Esophagus muscularis mucosa (tissue), 4 donors: ENCODE measurements around the gene NXNL2. TPM values are rescaled to one million over a fixed set of nuclear protein-coding genes. Genes with fewer than 3 reads are reported as not detected.

Experiments
- DNase-seq: peaks from one replicate; pipeline ENCODE4 v3.0.0-alpha.2; 2017; ENCODE audit errors: extremely low spot score
- H3K27ac ChIP-seq, 4 donors: fragments of 200-600 bp; sonication (generic); replicated peaks in 1 of 4; 1 replicate in 3 of 4; 2 replicates in 1 of 4; pipeline ENCODE4 v1.5.1; 2016 to 2019; ENCODE audit warnings: mild to moderate bottlenecking in 1 of 4
- H3K27me3 ChIP-seq, 4 donors: fragments of 200-600 bp; sonication (generic); one replicate each; pipeline versions ENCODE4 v1.5.1 to v1.6.0; 2016 to 2019
- H3K36me3 ChIP-seq, 4 donors: fragments of 200-600 bp; sonication (generic); one replicate each; pipeline ENCODE4 v1.5.1; 2016 to 2019
- H3K4me1 ChIP-seq, 4 donors: fragments of 200-600 bp; sonication (generic); one replicate each; pipeline ENCODE4 v1.5.1; 2016 to 2019
- H3K4me3 ChIP-seq, 4 donors: fragments of 200-600 bp; sonication (generic); 1 replicate in 2 of 4; 2 replicates in 2 of 4; pipeline ENCODE4 v1.5.1; 2016 to 2019; ENCODE audit warnings: mild to moderate bottlenecking in 4 of 4, moderate library complexity in 1 of 4
- H3K9me3 ChIP-seq, 4 donors: fragments of 200-600 bp; sonication (generic); 1 replicate in 3 of 4; 2 replicates in 1 of 4; pipeline ENCODE4 v1.5.1; 2016 to 2019
- CTCF ChIP-seq, 3 experiments: fragments of 200-600 bp in 2 of 3; fragments of 450-650 bp in 1 of 3; sonication (generic) in 2 of 3; IDR thresholded peaks; one replicate each; pipeline ENCODE4 v1.5.1; 2017 to 2019; ENCODE audit warnings: antibody characterized with exemption in 3 of 3, mild to moderate bottlenecking in 2 of 3, moderate library complexity in 1 of 3
- EP300 ChIP-seq: sonication (generic); formaldehyde crosslinking; IDR thresholded peaks from one replicate; pipeline ENCODE4 v1.6.1; 2017; ENCODE audit warnings: antibody characterized with exemption
- POLR2A ChIP-seq: fragments of 450-650 bp; IDR thresholded peaks from one replicate; pipeline ENCODE4 v1.6.1; 2017; ENCODE audit warnings: antibody characterized with exemption, moderate library complexity, mild to moderate bottlenecking, low read depth
- POLR2AphosphoS5 ChIP-seq, 2 donors: sonication (generic); formaldehyde crosslinking; IDR thresholded peaks; one replicate each; pipeline ENCODE4 v1.6.1; 2017; ENCODE audit warnings: antibody characterized with exemption in 2 of 2
- WGBS: methylation state at CpG from one replicate; pipeline ENCODE4 v1.1.5; 2018; 5-methylcytosine and 5-hydroxymethylcytosine counted together
- intact Hi-C: fragments of 100-400 bp; cut with DNase I; formaldehyde crosslinking; loops from one replicate; pipeline ENCODE4 v1.15.1; 2023
- total RNA-seq, 4 donors: library from RNA; depleted of rRNA; stranded (reverse); fragments of >200 nt; gene quantifications; one replicate each; pipeline versions ENCODE4 v1.1.0 to v1.2.1, GENCODE V29; 2016

The NXNL2 gene
- total RNA-seq, 4 donors from 2014 or later: 0.83 to 4.5 (median 1.3) TPM

- H3K36me3 ChIP-seq: no peaks in the 10 kb centered on the region
- H3K27me3 ChIP-seq: no peaks in the 10 kb centered on the region
- H3K4me1 ChIP-seq: no peaks in the 10 kb centered on the region
- no peaks in the 10 kb centered on the region for H3K9me3 ChIP-seq
- no peak overlapping the region for H3K27ac ChIP-seq
- intact Hi-C loops: no loop called here
- no peak for DNase-seq
- WGBS: 98% methylated on average over 5 of the region's 5 CpGs
- no peak for TF ChIP-seq POLR2AphosphoS5 (IDR thresholded peaks at IDR 0.05)
- no peak for TF ChIP-seq EP300
- no peak for TF ChIP-seq CTCF (IDR thresholded peaks at IDR 0.05)
- no peak for TF ChIP-seq POLR2A
- no peak overlapping the region for H3K4me3 ChIP-seq
Observed at GRCh38 chr9:88501086-88501485, 33.9 kb upstream of the NXNL2 start.

GRCh38 chr9:88502552-88503034 lies 32.4 kb upstream of the NXNL2 start:
- DNase-seq: no peak
- intact Hi-C loops: no loop called here
- no peaks in the 10 kb centered on the region for H3K27me3 ChIP-seq
- TF ChIP-seq EP300 (no peak), CTCF (IDR thresholded peaks at IDR 0.05) (no peak), POLR2A (no peak), POLR2AphosphoS5 (IDR thresholded peaks at IDR 0.05) (no peak)
- no peaks in the 10 kb centered on the region for H3K4me1 ChIP-seq
- H3K27ac ChIP-seq: no peak overlapping the region
- 81% methylated on average over 10 of the region's 12 CpGs for WGBS
- no peaks in the 10 kb centered on the region for H3K9me3 ChIP-seq
- no peaks in the 10 kb centered on the region for H3K36me3 ChIP-seq
- no peak overlapping the region for H3K4me3 ChIP-seq

GRCh38 chr9:88503081-88503844 lies 31.7 kb upstream of the NXNL2 start:
- H3K27me3 ChIP-seq: no peaks in the 10 kb centered on the region
- no peaks in the 10 kb centered on the region for H3K4me1 ChIP-seq
- 88% methylated on average over 17 of the region's 18 CpGs for WGBS
- DNase-seq: no peak
- intact Hi-C loops: no loop called here
- H3K9me3 ChIP-seq: no peaks in the 10 kb centered on the region
- TF ChIP-seq CTCF (IDR thresholded peaks at IDR 0.05): no peak
- no peak for TF ChIP-seq POLR2A
- no peak for TF ChIP-seq EP300
- TF ChIP-seq POLR2AphosphoS5 (IDR thresholded peaks at IDR 0.05): no peak
- no peaks in the 10 kb centered on the region for H3K36me3 ChIP-seq
- no peak overlapping the region for H3K27ac ChIP-seq
- no peak overlapping the region for H3K4me3 ChIP-seq

- H3K4me3 ChIP-seq: no peak overlapping the region
- H3K4me1 ChIP-seq: no peaks in the 10 kb centered on the region
- intact Hi-C loops: no loop called here
- TF ChIP-seq EP300 (no peak), CTCF (IDR thresholded peaks at IDR 0.05) (no peak), POLR2AphosphoS5 (IDR thresholded peaks at IDR 0.05) (no peak), POLR2A (no peak)
- peaks cover 0 to 7% (median 0%) of the 10 kb centered on the region in 4 donors for H3K9me3 ChIP-seq
- WGBS: 95% methylated on average over 17 of the region's 17 CpGs
- H3K36me3 ChIP-seq: no peaks in the 10 kb centered on the region
- no peak for DNase-seq
- H3K27me3 ChIP-seq: no peaks in the 10 kb centered on the region
- no peak overlapping the region for H3K27ac ChIP-seq
Observed at GRCh38 chr9:88503845-88504764, 30.9 kb upstream of the NXNL2 start.
